Sigmoid colon (tissue), 7 donors: Measurements from ENCODE around the gene BCKDK. TPM values are rescaled to one million over a fixed set of nuclear protein-coding genes. Genes with fewer than 3 reads are reported as not detected.
"Not testable (repeated sequence)": the region's sequence is repeated elsewhere in the genome, so short reads cannot be mapped to it uniquely, and the experiment has no call there.

Experiments
- DNase-seq: peaks from one replicate; pipeline ENCODE4 v3.0.0-alpha.2; 2019
- H3K27ac ChIP-seq, 4 donors: fragments of 200-600 bp; sonication (generic); one replicate each; pipeline ENCODE4 v1.5.1; 2016 to 2019; ENCODE audit warnings: mild to moderate bottlenecking in 1 of 4
- H3K27me3 ChIP-seq, 3 donors: fragments of 200-600 bp; sonication (generic); one replicate each; pipeline ENCODE4 v1.5.1; 2019; ENCODE audit warnings: mild to moderate bottlenecking in 1 of 3
- H3K36me3 ChIP-seq, 4 donors: fragments of 200-600 bp; sonication (generic); one replicate each; pipeline ENCODE4 v1.5.1; 2016 to 2019
- H3K4me1 ChIP-seq, 4 donors: fragments of 200-600 bp; sonication (generic); one replicate each; pipeline ENCODE4 v1.5.1; 2017 to 2019
- H3K4me3 ChIP-seq, 4 donors: fragments of 200-600 bp; sonication (generic); one replicate each; pipeline ENCODE4 v1.5.1; 2017 to 2019; ENCODE audit warnings: mild to moderate bottlenecking in 2 of 4, moderate library complexity in 1 of 4
- H3K9me3 ChIP-seq, 4 donors: fragments of 200-600 bp in 3 of 4; sonication (generic) in 3 of 4; one replicate each; pipeline versions ENCODE4 v1.5.1 to v1.6.1; 2013 to 2019
- CTCF ChIP-seq, 4 experiments: fragments of 450-650 bp in 3 of 4; fragments of 200-600 bp in 1 of 4; IDR thresholded peaks; one replicate each; pipeline ENCODE4 v1.5.1; 2016 to 2019; ENCODE audit warnings: antibody characterized with exemption in 4 of 4, mild to moderate bottlenecking in 3 of 4, moderate library complexity in 2 of 4
- EP300 ChIP-seq, 4 donors: sonication (generic); formaldehyde crosslinking; IDR thresholded peaks; one replicate each; pipeline ENCODE4 v1.6.1; 2017; ENCODE audit warnings: antibody characterized with exemption in 4 of 4
- POLR2A ChIP-seq, 2 donors: fragments of 450-650 bp; IDR thresholded peaks; one replicate each; pipeline ENCODE4 v1.6.1; 2016; ENCODE audit warnings: antibody characterized with exemption in 2 of 2, mild to moderate bottlenecking in 2 of 2, moderate library complexity in 2 of 2
- POLR2AphosphoS5 ChIP-seq, 4 donors: sonication (generic); formaldehyde crosslinking; IDR thresholded peaks; one replicate each; pipeline ENCODE4 v1.6.1; 2017; ENCODE audit warnings: antibody characterized with exemption in 4 of 4
- WGBS, 2 donors: extraction: QIAGEN DNeasy Blood & Tissue Kit; methylation state at CpG; one replicate each; pipeline ENCODE4 v1.1.7; 2013; 5-methylcytosine and 5-hydroxymethylcytosine counted together
- intact Hi-C: fragments of 100-400 bp; cut with DNase I; formaldehyde crosslinking; loops from one replicate; pipeline ENCODE4 v1.15.1; 2023
- polyA plus RNA-seq, 3 donors: library from polyadenylated mRNA; stranded (reverse); fragments of 200-250 nt; gene quantifications; one replicate each; pipeline ENCODE4 v1.2.3, GENCODE V29; 2013
- total RNA-seq, 4 donors: library from RNA; depleted of rRNA; stranded (reverse); fragments of >200 nt; gene quantifications; one replicate each; pipeline ENCODE4 v1.1.0, GENCODE V29; 2016
- donor health status: healthy with polysubstance abuse.
- donor health status: Bipolar disorder and iron deficiency.
- donor health status: healthy.

Gene BCKDK
- total and polyA plus RNA-seq, 7 donors, result 21.6 to 42.7 (median 33.2) TPM

GRCh38 chr16:31141489-31142108 lies 33.4 kb downstream of the BCKDK start:
- Histone ChIP-seq H3K27me3 (peaks cover 0 to 4% (median 0%) of the 10 kb centered on the region in 3 donors), H3K27ac (peak overlapping the region; percentile 79 to 83 (median 80)), H3K4me3 (peak overlapping the region in 3 of 4 donors; percentile 21 to 59 (median 51)), H3K4me1 (peaks cover 0 to 20% (median 17%) of the 10 kb centered on the region in 4 donors), H3K36me3 (no peaks in the 10 kb centered on the region), H3K9me3 (no peaks in the 10 kb centered on the region)
- DNase-seq, result peak; percentile 77
- TF ChIP-seq EP300 (IDR thresholded peaks at IDR 0.05) (no peak), POLR2A (IDR thresholded peaks at IDR 0.05) (no peak), POLR2AphosphoS5 (IDR thresholded peaks at IDR 0.05) (no peak), CTCF (IDR thresholded peaks at IDR 0.05) (no peak)
- 27 to 40% methylated on average over 10 of the region's 10 CpGs for WGBS, 2 donors
- intact Hi-C loops, result loop anchor here (1.0 to 5.0 kb wide), 7 partner anchors 23 to 316 kb away; partner anchors contain the start of genes ARMC5, BCKDK, FUS and STX4

- WGBS, 2 donors, result 6% methylated on average over 89 of the region's 89 CpGs
- Histone ChIP-seq H3K9me3 (no peaks in the 10 kb centered on the region), H3K4me3 (peak overlapping the region; percentile 4 to 59 (median 49)), H3K27ac (peak overlapping the region; percentile 79 to 83 (median 80)), H3K36me3 (no peaks in the 10 kb centered on the region), H3K27me3 (peaks cover 0 to 12% (median 0%) of the 10 kb centered on the region in 3 donors), H3K4me1 (peaks cover 0 to 20% (median 17%) of the 10 kb centered on the region in 4 donors)
- intact Hi-C loops, result loop anchor here (1.0 to 5.0 kb wide), 7 partner anchors 24 to 315 kb away; partner anchors contain the start of genes ARMC5, BCKDK, FUS and STX4
- peak; percentile 99 for DNase-seq
- TF ChIP-seq POLR2A (IDR thresholded peaks at IDR 0.05), result no peak
- peak in 1 of 4 donors; percentile 36 for TF ChIP-seq EP300 (IDR thresholded peaks at IDR 0.05)
- TF ChIP-seq CTCF (IDR thresholded peaks at IDR 0.05), result peak; percentile 84 to 97 (median 92)
- TF ChIP-seq POLR2AphosphoS5 (IDR thresholded peaks at IDR 0.05), result peak in 3 of 4 donors; percentile 39 to 69 (median 51)
Observed at GRCh38 chr16:31142109-31143010, 34.2 kb downstream of the BCKDK start.

GRCh38 chr16:31143011-31143693 lies 35.0 kb downstream of the BCKDK start:
- Histone ChIP-seq H3K36me3 (no peaks in the 10 kb centered on the region), H3K9me3 (no peaks in the 10 kb centered on the region), H3K4me3 (peak overlapping the region; percentile 4 to 59 (median 49)), H3K27ac (peak overlapping the region; percentile 79 to 83 (median 80)), H3K27me3 (peaks cover 3 to 19% (median 7%) of the 10 kb centered on the region in 3 donors), H3K4me1 (peaks cover 0 to 22% (median 17%) of the 10 kb centered on the region in 4 donors)
- intact Hi-C loops, result loop anchor here (2.0 to 5.0 kb wide), 5 partner anchors 36 to 314 kb away; partner anchors contain the start of genes ARMC5, BCKDK and STX4
- WGBS, 2 donors, result 73% methylated on average over 22 of the region's 22 CpGs
- no peak for TF ChIP-seq EP300 (IDR thresholded peaks at IDR 0.05)
- no peak for TF ChIP-seq POLR2AphosphoS5 (IDR thresholded peaks at IDR 0.05)
- no peak for TF ChIP-seq POLR2A (IDR thresholded peaks at IDR 0.05)
- TF ChIP-seq CTCF (IDR thresholded peaks at IDR 0.05), result no peak
- DNase-seq, result peak; percentile 77

- H3K27me3 ChIP-seq, result peaks cover 5 to 25% (median 12%) of the 10 kb centered on the region in 3 donors
- H3K4me1 ChIP-seq, result peaks cover 0 to 27% (median 19%) of the 10 kb centered on the region in 4 donors
- no peak overlapping the region for H3K4me3 ChIP-seq
- H3K27ac ChIP-seq, result no peak overlapping the region
- 97% methylated on average over 8 of the region's 8 CpGs for WGBS, 2 donors
- TF ChIP-seq POLR2A (IDR thresholded peaks at IDR 0.05) (no peak), EP300 (IDR thresholded peaks at IDR 0.05) (no peak), POLR2AphosphoS5 (IDR thresholded peaks at IDR 0.05) (no peak), CTCF (IDR thresholded peaks at IDR 0.05) (no peak)
- no peak for DNase-seq
- H3K36me3 ChIP-seq, result no peaks in the 10 kb centered on the region
- intact Hi-C loops, result loop anchor here (2.0 to 5.0 kb wide), 5 partner anchors 36 to 314 kb away; partner anchors contain the start of genes ARMC5, BCKDK and STX4
- H3K9me3 ChIP-seq, result no peaks in the 10 kb centered on the region
Observed at GRCh38 chr16:31143694-31144148, 35.5 kb downstream of the BCKDK start.

GRCh38 chr16:31144418-31144817 lies 36.2 kb downstream of the BCKDK start:
- peaks cover 0 to 27% (median 19%) of the 10 kb centered on the region in 4 donors for H3K4me1 ChIP-seq
- not testable (repeated sequence) for H3K9me3 ChIP-seq, H3K4me3 ChIP-seq, H3K36me3 ChIP-seq, DNase-seq, H3K27ac ChIP-seq
- intact Hi-C loops, result loop anchor here (5.0 kb wide), 3 partner anchors 37 to 313 kb away; partner anchors contain the start of genes ARMC5 and BCKDK
- 92 to 93% methylated on average over 7 of the region's 7 CpGs for WGBS, 2 donors
- peaks cover 5 to 31% (median 18%) of the 10 kb centered on the region in 3 donors for H3K27me3 ChIP-seq
